PC-3 (cell line): ENCODE results near the gene OXCT2. TPM values are rescaled to one million over a fixed set of nuclear protein-coding genes. Genes with fewer than 3 reads are reported as not detected.
"Not testable (repeated sequence)": the region's sequence is repeated elsewhere in the genome, so short reads cannot be mapped to it uniquely, and the experiment has no call there.

ENCODE experiments used
- ATAC-seq: fragments of 200-7000 bp; cut with Tn5 transposase; 2 replicates; pipeline ENCODE4 v1.9.1; 2020; ENCODE audit warnings: mild to moderate bottlenecking, moderate library complexity
- BruUV-seq: library from RNA; stranded (reverse); fragments of 400-500 nt; replicated peaks from 2 replicates; lab custom pipeline; 2021; lab: Mats Ljungman, UMichigan
- CTCF ChIA-PET: fragments of 300-600 bp; sonication (Branson Sonifier 250); formaldehyde crosslinking; loops from one replicate; lab custom pipeline; 2022; ENCODE audit warnings: antibody characterized with exemption; lab: Charles Lee
- POLR2A ChIA-PET: fragments of 300-600 bp; sonication (Branson Sonifier 250); formaldehyde crosslinking; loops from one replicate; lab custom pipeline; 2022; ENCODE audit warnings: antibody characterized with exemption; ENCODE audit not compliant: unreplicated experiment; lab: Charles Lee
- DNase-seq: peaks from one replicate; pipeline ENCODE4 v3.0.0-alpha.2; 2015
- H2AFZ ChIP-seq: fragments of 300-600 bp; sonication (generic); 2 replicates; pipeline ENCODE4 v1.6.0; 2016; ENCODE audit warnings: antibody characterized with exemption, low read length
- H3F3A ChIP-seq: fragments of 300-600 bp; sonication (generic); one replicate; pipeline ENCODE4 v1.6.0; 2017; ENCODE audit warnings: antibody characterized with exemption, low read length, control low read depth, mild to moderate bottlenecking; ENCODE audit not compliant: unreplicated experiment
- H3K27ac ChIP-seq: fragments of 300-600 bp; sonication (generic); 2 replicates; pipeline ENCODE4 v1.5.1; 2016; ENCODE audit warnings: mild to moderate bottlenecking, low read length
- H3K27me3 ChIP-seq: fragments of 300-600 bp; sonication (generic); 2 replicates; pipeline ENCODE4 v1.6.1; 2016; ENCODE audit warnings: low read length, mixed read lengths
- H3K36me3 ChIP-seq: fragments of 300-600 bp; sonication (generic); 2 replicates; pipeline ENCODE4 v1.6.1; 2016; ENCODE audit warnings: low read depth, mixed run types, low read length, mixed read lengths
- H3K4me1 ChIP-seq: fragments of 300-600 bp; sonication (generic); 2 replicates; pipeline ENCODE4 v1.5.1; 2016; ENCODE audit warnings: low read length; ENCODE audit not compliant: insufficient read depth
- H3K4me2 ChIP-seq: fragments of 300-600 bp; sonication (generic); 2 replicates; pipeline ENCODE4 v1.6.0; 2016; ENCODE audit warnings: low read length
- H3K4me3 ChIP-seq: fragments of 300-600 bp; sonication (generic); 2 replicates; pipeline ENCODE4 v1.5.1; 2016; ENCODE audit warnings: mild to moderate bottlenecking, low read length, mixed read lengths
- H3K79me2 ChIP-seq: fragments of 300-600 bp; sonication (generic); 2 replicates; pipeline ENCODE4 v1.6.1; 2017; ENCODE audit warnings: low read length, mixed read lengths
- H3K9ac ChIP-seq: fragments of 300-600 bp; sonication (generic); 2 replicates; pipeline ENCODE4 v1.6.0; 2016; ENCODE audit warnings: mild to moderate bottlenecking, low read length
- H3K9me2 ChIP-seq: fragments of 300-600 bp; sonication (generic); replicated peaks from 2 replicates; pipeline ENCODE4 v1.6.1; 2016; ENCODE audit warnings: mixed run types, low read length, mixed read lengths
- H3K9me3 ChIP-seq: fragments of 300-600 bp; sonication (generic); 2 replicates; pipeline ENCODE4 v1.6.1; 2016; ENCODE audit warnings: low read length, mixed read lengths
- H4K20me1 ChIP-seq: fragments of 300-600 bp; sonication (generic); 2 replicates; pipeline ENCODE4 v1.6.1; 2016; ENCODE audit warnings: low read length, mixed read lengths
- EZH2 ChIP-seq: fragments of 300-600 bp; sonication (generic); IDR thresholded peaks from one replicate; pipeline ENCODE4 v1.6.1; 2017; ENCODE audit warnings: antibody characterized with exemption, mild to moderate bottlenecking, low read length; ENCODE audit not compliant: unreplicated experiment
- EZH2phosphoT487 ChIP-seq: fragments of 300-600 bp; sonication (generic); IDR thresholded peaks from 2 replicates; pipeline ENCODE4 v1.6.1; 2018; ENCODE audit warnings: mild to moderate bottlenecking, antibody characterized with exemption, low read length, borderline replicate concordance
- intact Hi-C: fragments of 100-400 bp; cut with micrococcal nuclease; formaldehyde crosslinking; loops from 2 replicates; pipeline ENCODE4 v1.9.0; 2023
- total RNA-seq: library from RNA; depleted of rRNA; stranded (reverse); fragments of >200 nt; gene quantifications from 2 replicates; pipeline ENCODE4 v1.2.3, GENCODE V29; 2014
- TF ChIP-seq, protein P1 (sequence below): fragments of 300-600 bp; sonication (generic); conservative IDR thresholded peaks from 2 replicates; pipeline ENCODE4 v1.5.1; 2017; ENCODE audit warnings: antibody characterized with exemption, low read depth, mild to moderate bottlenecking, low read length

OXCT2 gene
- total RNA-seq, 1 experiment from 2014 or later: 0.98 TPM

DNA sequence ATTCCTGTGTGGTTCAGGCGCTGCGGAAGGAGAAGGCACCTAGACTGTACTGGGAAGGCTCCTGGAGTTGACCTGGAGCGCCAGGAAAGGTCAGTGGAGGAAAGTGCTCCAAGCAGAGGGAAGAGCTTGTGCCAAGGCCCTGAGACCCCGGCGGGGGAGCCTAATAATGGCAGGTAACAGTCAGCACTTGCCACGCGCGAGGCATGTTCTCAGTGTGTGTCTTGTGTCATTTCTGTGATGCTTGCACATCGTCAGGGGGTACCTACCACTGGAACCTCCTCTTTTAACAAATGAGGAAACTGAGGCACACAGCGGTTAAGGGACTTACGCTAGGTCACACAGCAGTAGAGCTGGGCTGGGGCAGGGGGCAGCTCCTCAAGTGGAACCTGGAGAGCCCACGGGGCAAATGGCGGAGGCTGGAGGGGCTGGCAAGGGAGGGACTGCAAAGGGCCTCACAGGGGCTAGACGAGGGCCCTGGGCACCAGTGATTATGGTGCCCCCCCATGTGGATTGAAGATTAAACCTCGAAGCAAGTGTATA, 18.5 kb upstream of the OXCT2 start:
- Histone ChIP-seq H3K9me2 (no peaks in the 10 kb centered on the region), H3F3A (no peaks in the 10 kb centered on the region), H4K20me1 (no peaks in the 10 kb centered on the region), H3K4me3 (peak overlapping the region; percentile 71), H3K27me3 (no peaks in the 10 kb centered on the region), H3K36me3 (no peaks in the 10 kb centered on the region), H3K79me2 (peaks cover 6% of the 10 kb centered on the region; the same call in 1 of the 2 replicates), H3K27ac (no peak overlapping the region), H3K4me1 (peaks cover 10% of the 10 kb centered on the region), H3K4me2 (peak overlapping the region; percentile 90), H3K9ac (peak overlapping the region; percentile 61), H3K9me3 (no peaks in the 10 kb centered on the region), H2AFZ (peak overlapping the region; percentile 93)
- ATAC-seq (no peak), DNase-seq (no peak)
- TF ChIP-seq EZH2: no peak
- no peak for TF ChIP-seq EZH2phosphoT487
- TF ChIP-seq, protein P1, sequence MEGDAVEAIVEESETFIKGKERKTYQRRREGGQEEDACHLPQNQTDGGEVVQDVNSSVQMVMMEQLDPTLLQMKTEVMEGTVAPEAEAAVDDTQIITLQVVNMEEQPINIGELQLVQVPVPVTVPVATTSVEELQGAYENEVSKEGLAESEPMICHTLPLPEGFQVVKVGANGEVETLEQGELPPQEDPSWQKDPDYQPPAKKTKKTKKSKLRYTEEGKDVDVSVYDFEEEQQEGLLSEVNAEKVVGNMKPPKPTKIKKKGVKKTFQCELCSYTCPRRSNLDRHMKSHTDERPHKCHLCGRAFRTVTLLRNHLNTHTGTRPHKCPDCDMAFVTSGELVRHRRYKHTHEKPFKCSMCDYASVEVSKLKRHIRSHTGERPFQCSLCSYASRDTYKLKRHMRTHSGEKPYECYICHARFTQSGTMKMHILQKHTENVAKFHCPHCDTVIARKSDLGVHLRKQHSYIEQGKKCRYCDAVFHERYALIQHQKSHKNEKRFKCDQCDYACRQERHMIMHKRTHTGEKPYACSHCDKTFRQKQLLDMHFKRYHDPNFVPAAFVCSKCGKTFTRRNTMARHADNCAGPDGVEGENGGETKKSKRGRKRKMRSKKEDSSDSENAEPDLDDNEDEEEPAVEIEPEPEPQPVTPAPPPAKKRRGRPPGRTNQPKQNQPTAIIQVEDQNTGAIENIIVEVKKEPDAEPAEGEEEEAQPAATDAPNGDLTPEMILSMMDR: no peak
- TSS peak; percentile 52 for BruUV-seq
- intact Hi-C loops: loop anchor here (10.0 kb wide), 1 partner anchor 55 kb away; the partner anchor contains the start of gene PPIE
- ChIA-PET POLR2A (no interaction called here), CTCF (no interaction called here)

DNA sequence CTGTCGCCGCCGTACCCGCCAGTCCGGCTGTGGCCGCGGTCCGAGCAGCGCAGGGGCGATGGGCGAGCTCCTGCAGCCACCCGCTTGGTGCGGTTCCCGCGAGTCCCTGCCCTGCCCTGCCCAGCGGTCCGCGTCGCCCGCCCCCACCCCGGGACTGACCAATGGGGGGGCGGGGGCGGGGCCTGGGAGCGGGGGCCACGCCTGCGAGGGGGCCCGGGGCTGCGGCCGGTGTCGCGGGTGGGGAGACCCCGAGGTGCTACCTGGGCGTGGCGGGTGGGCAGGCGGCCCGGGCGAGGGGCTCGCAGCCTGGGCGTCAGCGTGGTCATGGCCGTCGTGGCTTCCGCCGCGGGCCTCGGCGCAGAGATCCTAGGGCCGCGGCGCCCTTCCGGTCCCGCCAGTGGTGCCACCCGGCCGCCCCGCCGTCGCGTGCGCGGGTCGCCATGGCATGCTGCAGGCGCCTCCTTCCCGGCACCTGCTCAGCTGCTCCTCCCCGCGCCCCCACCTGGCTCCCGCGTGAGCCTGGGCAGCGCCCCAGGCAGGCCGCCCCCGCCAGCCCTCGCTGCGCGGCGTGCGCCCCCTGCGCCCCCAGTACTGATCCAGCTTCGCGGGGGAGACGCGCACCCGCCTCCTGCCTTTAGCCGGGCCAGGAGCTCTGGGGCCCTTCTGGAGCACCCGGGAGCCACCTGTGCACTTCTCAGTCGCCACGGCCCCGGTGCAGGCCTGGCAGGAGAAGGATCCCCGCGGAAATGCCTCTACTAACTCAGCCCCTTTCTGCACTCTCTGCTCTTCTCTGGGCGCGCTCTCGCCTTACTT, 17.8 kb upstream of the OXCT2 start, which contains the start of gene BMP8B:
BMP8B (minus strand) TSS at position 108 of the 813 bp plus-strand sequence. CDS start 380 bp downstream, outside the sequence.
- no peak for TF ChIP-seq EZH2phosphoT487
- TF ChIP-seq, protein P1: no peak
- no peak for TF ChIP-seq EZH2
- CTCF ChIA-PET: no interaction called here
- H3K4me2 ChIP-seq: peak within 1 kb of the TSS; percentile 90
- DNase-seq (peak; percentile 75), ATAC-seq (peak; percentile 91)
- POLR2A ChIA-PET: no interaction called here
- peaks cover 10% of the 10 kb centered on the region for H3K4me1 ChIP-seq
- no peak within 1 kb of the TSS for H3K27ac ChIP-seq
- H2AFZ ChIP-seq: peak within 1 kb of the TSS; percentile 93
- no TSS peak for BruUV-seq
- no peaks in the 10 kb centered on the region for H3K9me3 ChIP-seq
- H3K9me2 ChIP-seq: no peaks in the 10 kb centered on the region
- no peaks in the 10 kb centered on the region for H4K20me1 ChIP-seq
- H3K36me3 ChIP-seq: no peaks in the 10 kb centered on the region
- peak within 1 kb of the TSS; percentile 61 for H3K9ac ChIP-seq
- H3K79me2 ChIP-seq: peaks cover 6% of the 10 kb centered on the region; the same call in 1 of the 2 replicates
- peak within 1 kb of the TSS; percentile 71 for H3K4me3 ChIP-seq
- no peaks in the 10 kb centered on the region for H3K27me3 ChIP-seq
- no peaks in the 10 kb centered on the region for H3F3A ChIP-seq
- intact Hi-C loops: no loop called here

DNA sequence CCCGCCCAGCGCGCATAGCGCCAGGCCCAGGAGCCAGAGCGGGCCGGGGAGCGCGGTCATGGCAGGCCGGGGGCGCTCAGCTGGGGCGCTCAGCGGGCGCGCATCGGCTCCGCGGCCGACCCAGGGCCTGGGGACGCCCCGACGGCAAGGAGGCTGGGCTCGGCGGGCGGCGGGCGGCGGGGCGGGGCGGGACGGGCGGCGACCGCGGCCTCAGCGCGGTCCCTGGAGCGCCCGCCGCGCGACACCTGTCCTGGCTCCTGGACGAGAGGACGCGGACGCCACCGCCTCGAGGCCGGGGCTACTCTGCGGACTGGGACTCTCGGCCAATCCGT, 17.2 kb upstream of the OXCT2 start:
- Histone ChIP-seq H3K27me3 (no peaks in the 10 kb centered on the region), H4K20me1 (no peaks in the 10 kb centered on the region), H3K79me2 (peaks cover 6% of the 10 kb centered on the region; the same call in 1 of the 2 replicates), H3K36me3 (no peaks in the 10 kb centered on the region), H3K9me2 (no peaks in the 10 kb centered on the region), H3K4me2 (peak overlapping the region; percentile 90), H3K9me3 (no peaks in the 10 kb centered on the region), H3K9ac (no peak overlapping the region), H2AFZ (peak overlapping the region; percentile 93; the same call in 1 of the 2 replicates), H3K4me1 (peaks cover 10% of the 10 kb centered on the region), H3F3A (no peaks in the 10 kb centered on the region), H3K4me3 (peak overlapping the region; percentile 71), H3K27ac (no peak overlapping the region)
- ChIA-PET CTCF (no interaction called here), POLR2A (no interaction called here)
- DNase-seq (no peak), ATAC-seq (peak; percentile 31)
- no TSS peak for BruUV-seq
- intact Hi-C loops: no loop called here
- TF ChIP-seq, protein P1: no peak
- TF ChIP-seq EZH2phosphoT487 (no peak), EZH2 (no peak)

DNA sequence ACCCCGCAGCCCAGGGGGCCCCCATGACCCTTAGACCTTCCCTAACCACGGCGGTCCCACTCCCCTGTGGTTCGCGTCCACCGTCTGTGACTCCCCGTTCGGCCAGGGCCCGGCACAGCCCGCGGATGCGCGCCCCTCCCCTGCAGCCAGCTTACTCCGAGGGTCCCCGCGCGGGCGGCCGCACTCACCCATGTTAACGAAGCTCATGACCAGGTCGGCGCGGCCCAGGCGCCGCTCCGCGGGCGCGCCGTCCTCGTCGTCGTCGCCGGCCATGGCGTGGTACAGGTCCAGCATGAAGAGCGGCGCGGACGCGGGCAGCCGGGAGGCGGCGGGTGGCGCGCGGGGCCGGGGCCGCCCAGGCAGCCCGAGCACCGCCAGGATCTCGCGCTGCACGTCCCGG, 16.8 kb upstream of the OXCT2 start:
- H3F3A ChIP-seq, H3K9me2 ChIP-seq, POLR2A ChIA-PET, H2AFZ ChIP-seq, BruUV-seq, H3K36me3 ChIP-seq, H3K79me2 ChIP-seq, H3K4me3 ChIP-seq, DNase-seq, H4K20me1 ChIP-seq, H3K27ac ChIP-seq, H3K27me3 ChIP-seq, intact Hi-C loops, H3K9ac ChIP-seq, ATAC-seq, H3K9me3 ChIP-seq, CTCF ChIA-PET: not testable (repeated sequence)
- Histone ChIP-seq H3K4me2 (0 out of 2 replicates have a peak overlapping the region, but pooled peaks have one; percentile 4), H3K4me1 (peaks cover 10% of the 10 kb centered on the region)
